GM19351 (cell line): Measurements from ENCODE around the gene DNAI2.

Experiments used
- ATAC-seq: cut with Tn5 transposase; IDR thresholded peaks from one replicate; pipeline ENCODE4 v1.9.1; 2021; ENCODE audit warnings: mild to moderate bottlenecking, moderate library complexity; ENCODE audit not compliant: unreplicated experiment

The DNAI2 gene

GRCh38 chr17:74357466-74357809, 83.4 kb downstream of the DNAI2 start:
- no peak for ATAC-seq

GRCh38 chr17:74358697-74359096, 84.7 kb downstream of the DNAI2 start:
- ATAC-seq, result no peak

GRCh38 chr17:74359916-74360315, 85.9 kb downstream of the DNAI2 start:
- no peak for ATAC-seq

GRCh38 chr17:74360899-74361229, 86.8 kb downstream of the DNAI2 start:
- ATAC-seq, result no peak

- no peak for ATAC-seq
Observed at GRCh38 chr17:74361230-74362068, 87.4 kb downstream of the DNAI2 start, which contains the start of gene BTBD17. BTBD17 (minus strand) TSS chr17:74361868; CDS start chr17:74361819, 49 bp downstream.

GRCh38 chr17:74362069-74362405, 88.0 kb downstream of the DNAI2 start:
- no peak for ATAC-seq

- no peak for ATAC-seq
Observed at GRCh38 chr17:74362810-74363498, 88.9 kb downstream of the DNAI2 start.
